Measurements from ENCODE around the gene MICU1. TPM values are rescaled to one million over a fixed set of nuclear protein-coding genes. Genes with fewer than 3 reads are reported as not detected.
"Not testable (repeated sequence)": the region's sequence is repeated elsewhere in the genome, so short reads cannot be mapped to it uniquely, and the experiment has no call there.

MICU1 gene
- total RNA-seq, 2 donors from 2014 or later, result 30.9 to 36.0 TPM

DNA sequence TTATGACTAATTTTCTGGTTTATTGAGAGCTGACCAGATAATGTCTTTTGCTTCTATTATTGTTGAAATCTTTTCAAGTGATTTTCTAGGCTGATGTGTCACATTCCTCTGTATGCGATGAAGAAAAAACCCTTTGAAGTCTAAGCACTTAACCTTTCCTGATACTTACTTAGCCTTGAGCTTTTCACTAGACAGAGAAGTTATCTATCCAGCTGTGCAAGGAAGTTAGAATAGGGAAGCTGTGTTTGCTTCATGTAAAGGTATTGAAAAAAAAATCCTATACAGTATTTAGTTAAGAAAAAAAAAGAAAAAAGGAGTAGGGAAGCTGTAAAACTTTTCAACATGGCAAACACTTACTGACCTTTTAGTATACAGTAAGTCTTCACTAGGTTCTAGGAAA, 153.6 kb downstream of the MICU1 start:
- Histone ChIP-seq H3K27me3 (no peaks in the 10 kb centered on the region), H3K36me3 (peaks cover 26% of the 10 kb centered on the region), H3K27ac (no peak overlapping the region), H3K4me1 (no peaks in the 10 kb centered on the region), H3K9me3 (no peaks in the 10 kb centered on the region), H3K4me3 (no peak overlapping the region)
- TF ChIP-seq, protein P1, sequence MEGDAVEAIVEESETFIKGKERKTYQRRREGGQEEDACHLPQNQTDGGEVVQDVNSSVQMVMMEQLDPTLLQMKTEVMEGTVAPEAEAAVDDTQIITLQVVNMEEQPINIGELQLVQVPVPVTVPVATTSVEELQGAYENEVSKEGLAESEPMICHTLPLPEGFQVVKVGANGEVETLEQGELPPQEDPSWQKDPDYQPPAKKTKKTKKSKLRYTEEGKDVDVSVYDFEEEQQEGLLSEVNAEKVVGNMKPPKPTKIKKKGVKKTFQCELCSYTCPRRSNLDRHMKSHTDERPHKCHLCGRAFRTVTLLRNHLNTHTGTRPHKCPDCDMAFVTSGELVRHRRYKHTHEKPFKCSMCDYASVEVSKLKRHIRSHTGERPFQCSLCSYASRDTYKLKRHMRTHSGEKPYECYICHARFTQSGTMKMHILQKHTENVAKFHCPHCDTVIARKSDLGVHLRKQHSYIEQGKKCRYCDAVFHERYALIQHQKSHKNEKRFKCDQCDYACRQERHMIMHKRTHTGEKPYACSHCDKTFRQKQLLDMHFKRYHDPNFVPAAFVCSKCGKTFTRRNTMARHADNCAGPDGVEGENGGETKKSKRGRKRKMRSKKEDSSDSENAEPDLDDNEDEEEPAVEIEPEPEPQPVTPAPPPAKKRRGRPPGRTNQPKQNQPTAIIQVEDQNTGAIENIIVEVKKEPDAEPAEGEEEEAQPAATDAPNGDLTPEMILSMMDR (IDR thresholded peaks at IDR 0.05), result no peak
- DNase-seq (ENCODE audit: low spot score), result no peak

DNA sequence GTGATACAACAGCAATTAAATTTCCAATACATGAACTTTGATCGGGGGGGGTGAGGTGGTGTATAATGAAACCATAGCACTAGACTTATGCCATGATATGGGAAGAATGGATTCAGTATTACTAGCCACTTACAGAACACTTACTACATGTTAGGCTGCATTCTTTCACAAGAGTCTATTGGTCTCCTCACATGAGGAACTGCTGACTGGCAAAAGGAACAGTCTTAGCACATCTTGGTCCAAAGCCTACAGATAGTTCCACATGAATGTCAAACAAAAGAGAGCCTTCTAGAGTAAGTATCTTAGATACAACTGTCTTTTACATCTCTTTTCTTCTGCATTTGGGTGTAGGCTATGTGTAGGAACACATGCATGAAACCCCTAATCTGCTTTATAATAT, 155.2 kb downstream of the MICU1 start:
- no peaks in the 10 kb centered on the region for H3K4me1 ChIP-seq
- H3K27me3 ChIP-seq, result no peaks in the 10 kb centered on the region
- peaks cover 18% of the 10 kb centered on the region for H3K36me3 ChIP-seq
- TF ChIP-seq, protein P1 (IDR thresholded peaks at IDR 0.05), result no peak
- no peak overlapping the region for H3K27ac ChIP-seq
- DNase-seq (ENCODE audit: low spot score), result no peak
- H3K9me3 ChIP-seq, result no peaks in the 10 kb centered on the region
- H3K4me3 ChIP-seq, result no peak overlapping the region

DNA sequence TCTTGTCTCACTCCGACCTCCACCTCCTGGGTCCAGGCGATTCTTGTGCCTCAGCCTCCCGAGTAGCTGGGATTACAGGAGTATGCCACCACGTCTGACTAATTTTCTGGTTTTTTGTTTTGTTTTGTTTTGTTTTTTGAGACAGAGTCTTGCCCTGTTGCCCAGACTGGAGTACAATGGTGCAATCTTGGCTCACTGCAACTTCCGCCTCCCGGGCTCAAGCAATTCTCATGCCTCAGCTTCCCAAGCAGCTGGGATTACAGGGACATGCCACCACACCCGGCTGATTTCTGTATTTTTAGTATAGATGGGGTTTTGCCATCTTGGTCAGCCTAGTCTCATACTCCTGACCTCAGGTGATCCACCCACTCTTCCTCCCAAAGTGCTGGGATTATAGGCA, 158.8 kb downstream of the MICU1 start:
- not testable (repeated sequence) for H3K4me3 ChIP-seq; H3K36me3 ChIP-seq; H3K4me1 ChIP-seq; DNase-seq (ENCODE audit: low spot score); H3K27me3 ChIP-seq; H3K27ac ChIP-seq; H3K9me3 ChIP-seq

DNA sequence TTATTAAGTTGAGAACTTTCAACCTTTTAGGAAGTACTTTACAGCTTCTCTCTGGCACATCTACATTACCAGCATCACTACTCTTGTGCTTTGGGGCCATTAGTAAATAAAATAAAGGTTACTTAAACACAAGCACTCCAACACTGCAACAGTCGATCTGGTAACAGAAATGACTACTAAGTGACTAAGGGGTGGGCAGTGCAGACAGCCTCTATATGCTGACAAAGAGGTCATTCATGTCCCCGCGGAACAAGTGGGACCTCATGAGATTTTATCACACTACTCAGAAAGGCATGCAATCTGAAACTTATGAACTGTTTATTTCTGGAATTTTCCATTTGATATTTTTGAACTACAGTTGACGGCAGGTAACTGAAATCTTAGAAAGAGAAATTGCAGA, 159.9 kb downstream of the MICU1 start:
- no peak overlapping the region for H3K27ac ChIP-seq
- no peak overlapping the region for H3K4me3 ChIP-seq
- H3K9me3 ChIP-seq, result no peaks in the 10 kb centered on the region
- no peaks in the 10 kb centered on the region for H3K36me3 ChIP-seq
- no peak for DNase-seq (ENCODE audit: low spot score)
- no peaks in the 10 kb centered on the region for H3K27me3 ChIP-seq
- TF ChIP-seq, protein P1 (IDR thresholded peaks at IDR 0.05), result no peak
- peaks cover 0 to 4% of the 10 kb centered on the region in 2 donors for H3K4me1 ChIP-seq

DNA sequence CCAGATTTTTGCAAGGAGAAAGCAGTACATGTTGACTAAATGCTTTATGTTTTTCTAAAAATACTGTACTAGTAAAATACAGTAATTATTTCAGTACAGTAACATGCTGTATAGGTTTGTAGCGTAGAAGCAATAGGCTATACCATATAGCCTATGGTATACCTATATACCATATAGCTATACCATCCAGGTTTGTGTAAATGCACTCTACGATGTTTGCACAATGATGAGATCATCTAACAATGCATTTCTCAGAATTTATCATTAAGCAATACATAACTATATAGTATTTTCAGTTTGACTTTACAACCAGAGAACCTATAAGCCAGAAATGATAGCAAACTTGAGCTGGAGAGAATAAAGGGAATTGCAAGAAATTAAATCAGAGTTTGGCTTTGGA, 161.4 kb downstream of the MICU1 start:
- H3K27ac ChIP-seq, result no peak overlapping the region
- peaks cover 0 to 9% of the 10 kb centered on the region in 2 donors for H3K4me1 ChIP-seq
- no peak overlapping the region for H3K4me3 ChIP-seq
- TF ChIP-seq, protein P1 (IDR thresholded peaks at IDR 0.05), result no peak
- DNase-seq (ENCODE audit: low spot score), result no peak
- no peaks in the 10 kb centered on the region for H3K36me3 ChIP-seq
- H3K9me3 ChIP-seq, result no peaks in the 10 kb centered on the region
- no peaks in the 10 kb centered on the region for H3K27me3 ChIP-seq

DNA sequence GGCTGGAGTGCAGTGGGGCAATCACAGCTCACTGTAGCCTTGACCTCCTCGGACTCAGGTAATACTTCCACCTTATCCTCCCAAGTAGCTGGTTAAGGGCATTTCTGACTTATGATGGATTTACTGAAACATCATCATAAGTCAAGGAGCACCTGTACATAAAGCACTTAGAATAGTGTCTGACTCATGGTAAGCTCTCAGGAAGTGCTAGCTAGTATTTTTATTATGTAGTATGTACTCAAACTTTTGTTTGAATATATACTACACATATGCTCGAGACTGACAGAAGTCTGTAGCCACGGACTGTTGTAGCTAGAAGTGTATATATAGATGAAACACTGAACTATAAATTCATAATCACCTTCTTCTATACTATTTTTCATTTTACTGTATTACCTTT, 163.6 kb downstream of the MICU1 start:
- no peaks in the 10 kb centered on the region for H3K9me3 ChIP-seq
- H3K36me3 ChIP-seq, result no peaks in the 10 kb centered on the region
- H3K4me1 ChIP-seq, result peaks cover 0 to 9% of the 10 kb centered on the region in 2 donors
- no peaks in the 10 kb centered on the region for H3K27me3 ChIP-seq
- TF ChIP-seq, protein P1 (IDR thresholded peaks at IDR 0.05), result no peak
- no peak overlapping the region for H3K4me3 ChIP-seq
- no peak for DNase-seq (ENCODE audit: low spot score)
- no peak overlapping the region for H3K27ac ChIP-seq
